22Rv1 (cell line): ENCODE results near the gene BEX3.

Experiments
- ZFX ChIP-seq: fragments of 450-650 bp; IDR thresholded peaks from 2 replicates; pipeline ENCODE4 v1.6.1; 2017; ENCODE audit warnings: antibody characterized with exemption, borderline replicate concordance
- TF ChIP-seq, protein P1 (sequence below): fragments of 450-650 bp; IDR thresholded peaks from 2 replicates; pipeline ENCODE4 v1.5.1; 2017; ENCODE audit warnings: mild to moderate bottlenecking

DNA sequence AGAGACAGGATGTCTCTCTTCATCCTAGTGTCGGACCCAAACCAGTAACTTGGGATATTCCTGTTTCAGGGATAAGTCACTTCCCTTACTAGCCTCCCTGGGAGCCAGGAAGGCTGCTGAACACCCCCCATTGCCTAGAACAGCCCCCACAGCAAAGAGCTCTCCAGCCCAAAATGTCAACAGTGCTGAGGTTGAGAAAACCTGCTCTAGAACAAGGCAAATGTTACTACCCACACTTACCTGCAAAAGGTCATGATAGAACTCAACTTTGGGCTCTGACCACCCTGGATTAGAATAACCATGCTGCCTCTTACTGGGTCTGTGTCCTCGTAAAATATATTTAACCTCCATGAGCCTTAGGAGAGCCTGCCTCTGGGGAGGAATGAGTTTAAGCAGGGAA lies 20.3 kb downstream of the BEX3 start:
- TF ChIP-seq, protein P1, sequence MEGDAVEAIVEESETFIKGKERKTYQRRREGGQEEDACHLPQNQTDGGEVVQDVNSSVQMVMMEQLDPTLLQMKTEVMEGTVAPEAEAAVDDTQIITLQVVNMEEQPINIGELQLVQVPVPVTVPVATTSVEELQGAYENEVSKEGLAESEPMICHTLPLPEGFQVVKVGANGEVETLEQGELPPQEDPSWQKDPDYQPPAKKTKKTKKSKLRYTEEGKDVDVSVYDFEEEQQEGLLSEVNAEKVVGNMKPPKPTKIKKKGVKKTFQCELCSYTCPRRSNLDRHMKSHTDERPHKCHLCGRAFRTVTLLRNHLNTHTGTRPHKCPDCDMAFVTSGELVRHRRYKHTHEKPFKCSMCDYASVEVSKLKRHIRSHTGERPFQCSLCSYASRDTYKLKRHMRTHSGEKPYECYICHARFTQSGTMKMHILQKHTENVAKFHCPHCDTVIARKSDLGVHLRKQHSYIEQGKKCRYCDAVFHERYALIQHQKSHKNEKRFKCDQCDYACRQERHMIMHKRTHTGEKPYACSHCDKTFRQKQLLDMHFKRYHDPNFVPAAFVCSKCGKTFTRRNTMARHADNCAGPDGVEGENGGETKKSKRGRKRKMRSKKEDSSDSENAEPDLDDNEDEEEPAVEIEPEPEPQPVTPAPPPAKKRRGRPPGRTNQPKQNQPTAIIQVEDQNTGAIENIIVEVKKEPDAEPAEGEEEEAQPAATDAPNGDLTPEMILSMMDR, result no peak
- TF ChIP-seq ZFX, result no peak
